Right lung (tissue), 10 donors: ENCODE data around the gene HEPN1. TPM values are rescaled to one million over a fixed set of nuclear protein-coding genes. Genes with fewer than 3 reads are reported as not detected.
A peak's percentile ranks its signal among the peaks of the same experiment; 100 is the strongest.

Experiments
- DNase-seq, 2 donors: peaks; one replicate each; pipeline ENCODE4 v3.0.0-alpha.2; 2013
- long read RNA-seq, 8 donors: transcript quantifications; one replicate each; lab custom pipeline, GENCODE V29; 2026
- polyA plus RNA-seq, 5 donors: library from polyadenylated mRNA; unstranded; fragments of 120-200 nt; gene quantifications; one replicate each; pipeline versions ENCODE4 v1.2.1 to v1.2.3, GENCODE V29; 2013; ENCODE audit warnings: inconsistent platforms in 1 of 5, low replicate concordance in 1 of 5; ENCODE audit not compliant: insufficient read length in 5 of 5, insufficient read depth in 1 of 5

HEPN1 gene
- polyA plus RNA-seq: not detected
- long read RNA-seq, donor 1: 0 reads
- long read RNA-seq, donor 2: 0 reads
- long read RNA-seq, donor 3: 0 reads
- long read RNA-seq, donor 4, partial matches to known transcripts: 0 of 1 reads
- long read RNA-seq, donor 4, other reads (novel, unspliced or antisense): 0 of 1 reads
- long read RNA-seq, donor 5, partial matches to known transcripts: 0 of 1 reads
- long read RNA-seq, donor 5, other reads (novel, unspliced or antisense): 0 of 1 reads
- long read RNA-seq, donor 6, partial matches to known transcripts: 0 of 2 reads
- long read RNA-seq, donor 6, other reads (novel, unspliced or antisense): 0 of 2 reads
- long read RNA-seq, donor 7: 0 reads
- long read RNA-seq, donor 8, partial matches to known transcripts: 0 of 1 reads
- long read RNA-seq, donor 8, other reads (novel, unspliced or antisense): 0 of 1 reads

DNA sequence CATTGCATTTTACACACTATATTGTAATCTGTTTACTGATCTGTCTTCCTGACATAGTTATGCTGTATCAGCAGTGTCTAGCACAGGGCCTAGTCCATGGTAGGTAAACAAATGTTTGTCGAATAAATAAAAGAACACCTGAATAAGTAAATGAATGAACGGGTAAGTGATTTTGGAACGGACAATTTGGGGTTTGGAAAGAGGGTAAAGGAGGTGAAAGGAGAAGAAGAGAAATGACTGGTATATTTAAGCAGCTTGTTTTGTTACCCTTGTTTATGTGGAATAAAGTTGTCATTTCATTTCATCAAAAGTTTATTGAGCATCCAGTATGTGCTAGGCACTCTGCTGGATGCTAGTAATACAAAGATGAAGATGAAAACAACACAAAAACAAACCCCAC, at the start of gene HEPN1:
HEPN1 (plus strand) TSS at position 301 of the 400 bp plus-strand sequence.
- DNase-seq: no peak

GRCh38 chr11:124869331-124869730, 49.7 kb upstream of the HEPN1 start:
- DNase-seq: no peak

DNA sequence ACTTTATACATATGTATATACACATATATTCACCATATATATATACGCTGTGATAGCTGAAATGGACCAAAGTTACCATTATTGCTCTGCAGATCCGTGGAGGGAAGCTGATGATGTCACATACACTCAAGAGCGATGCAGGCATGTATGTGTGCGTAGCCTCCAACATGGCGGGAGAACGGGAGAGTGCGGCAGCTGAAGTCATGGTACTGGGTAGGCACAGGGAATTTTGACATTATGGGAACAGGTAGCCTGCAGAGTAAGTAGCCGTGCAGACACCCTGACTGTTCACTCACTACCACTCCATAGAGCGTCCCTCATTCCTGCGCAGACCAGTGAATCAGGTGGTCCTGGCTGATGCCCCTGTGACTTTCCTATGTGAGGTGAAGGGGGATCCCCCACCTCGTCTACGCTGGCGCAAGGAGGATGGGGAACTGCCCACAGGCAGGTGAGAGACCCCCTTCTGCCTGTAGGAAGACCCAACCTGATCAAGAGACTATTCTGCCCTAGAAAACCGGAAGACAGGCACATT, 49.1 kb upstream of the HEPN1 start:
- no peak for DNase-seq

- DNase-seq: no peak
These were observed 48.6 kb upstream of the HEPN1 start for GRCh38 chr11:124870430-124870829.

DNA sequence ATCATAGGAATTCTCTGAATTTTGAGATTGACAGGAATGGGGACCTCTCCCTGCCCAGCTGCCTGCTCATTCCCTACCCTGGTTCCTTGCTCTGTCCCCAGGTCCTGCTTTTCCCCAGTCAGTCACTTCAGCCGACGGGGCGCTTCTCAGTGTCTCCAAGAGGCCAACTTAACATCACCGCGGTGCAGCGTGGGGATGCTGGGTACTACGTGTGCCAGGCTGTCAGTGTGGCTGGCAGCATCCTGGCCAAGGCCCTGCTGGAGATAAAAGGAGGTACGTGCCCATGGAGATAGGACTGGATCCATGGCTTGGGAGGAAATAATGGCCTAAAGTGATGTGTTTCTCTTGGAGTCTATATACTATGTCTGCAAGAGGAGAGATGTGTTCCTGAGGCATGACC, 46.8 kb upstream of the HEPN1 start:
- no peak for DNase-seq

- DNase-seq: no peak
These were observed 46.3 kb upstream of the HEPN1 start for GRCh38 chr11:124872741-124873140.

GRCh38 chr11:124873951-124874350, 45.1 kb upstream of the HEPN1 start:
- no peak for DNase-seq

DNA sequence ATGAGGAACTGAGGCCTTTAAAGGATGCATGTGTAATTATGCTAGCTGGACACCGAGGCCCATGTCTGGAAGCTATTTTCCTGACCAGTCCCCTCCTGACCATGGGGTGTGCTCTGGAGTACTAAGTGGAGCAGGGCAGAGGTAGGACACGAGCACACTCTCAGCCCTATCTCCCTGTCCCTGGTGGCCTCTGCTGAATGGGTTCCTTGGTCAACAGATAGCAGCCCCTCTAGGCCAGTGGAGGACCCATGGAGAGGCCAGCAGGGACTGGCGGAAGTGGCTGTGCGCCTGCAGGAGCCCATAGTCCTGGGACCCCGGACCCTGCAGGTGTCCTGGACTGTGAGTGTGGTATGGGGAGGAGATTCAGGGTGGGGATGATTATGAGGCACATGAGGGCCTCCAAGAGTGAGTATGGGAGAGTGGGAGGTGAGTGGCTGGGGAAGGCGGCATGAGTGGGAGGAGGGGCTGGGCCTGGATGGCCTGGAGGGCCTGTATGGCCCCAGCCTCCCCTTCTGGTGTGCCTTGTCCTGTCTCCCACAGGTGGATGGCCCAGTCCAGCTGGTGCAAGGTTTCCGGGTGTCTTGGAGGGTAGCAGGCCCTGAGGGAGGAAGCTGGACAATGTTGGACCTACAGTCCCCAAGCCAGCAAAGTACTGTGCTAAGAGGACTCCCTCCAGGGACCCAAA, 44.3 kb upstream of the HEPN1 start:
- DNase-seq: no peak

- DNase-seq: no peak
These were observed 43.6 kb upstream of the HEPN1 start for GRCh38 chr11:124875401-124875800.

- DNase-seq: peak; percentile 96
These were observed 42.9 kb upstream of the HEPN1 start for GRCh38 chr11:124875943-124876817.

DNA sequence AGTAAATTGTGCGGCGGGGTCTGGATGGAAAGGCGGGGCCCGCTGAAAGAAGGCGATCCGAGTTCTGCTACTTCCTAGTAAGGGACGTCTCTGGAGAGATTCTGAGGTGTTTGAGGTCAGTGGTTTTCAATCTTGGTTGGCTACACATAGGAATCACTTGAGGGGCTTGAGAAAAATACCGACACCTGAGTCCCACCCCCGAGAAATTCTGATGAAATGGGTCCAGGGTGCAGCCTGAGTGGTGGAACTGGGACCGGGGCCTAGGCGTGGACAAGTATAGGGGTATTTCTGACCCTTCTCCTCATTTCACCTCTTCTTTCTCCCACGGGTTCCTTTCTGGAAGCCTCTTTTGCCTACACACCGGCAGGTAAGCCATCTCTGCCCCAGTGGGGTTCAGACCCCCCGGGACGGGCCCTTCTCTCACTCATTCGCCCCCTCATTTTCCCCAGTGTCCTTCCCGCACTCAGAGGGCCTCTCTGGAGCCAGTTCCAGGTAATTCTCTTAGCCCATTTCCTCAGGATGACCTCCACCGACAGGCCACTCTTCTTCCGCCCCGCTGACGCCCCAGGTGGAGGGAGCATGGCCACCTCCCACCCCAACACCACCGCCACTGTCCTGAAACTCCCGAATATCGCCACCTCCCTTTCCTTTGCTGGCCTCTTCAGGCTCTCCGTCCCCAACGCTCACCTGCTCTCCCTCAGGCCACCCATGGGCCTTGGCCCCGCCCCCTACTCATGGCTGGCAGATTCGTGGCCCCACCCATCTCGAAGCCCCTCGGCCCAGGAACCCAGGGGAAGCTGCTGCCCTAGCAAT, 42.0 kb upstream of the HEPN1 start:
- no peak for DNase-seq

DNA sequence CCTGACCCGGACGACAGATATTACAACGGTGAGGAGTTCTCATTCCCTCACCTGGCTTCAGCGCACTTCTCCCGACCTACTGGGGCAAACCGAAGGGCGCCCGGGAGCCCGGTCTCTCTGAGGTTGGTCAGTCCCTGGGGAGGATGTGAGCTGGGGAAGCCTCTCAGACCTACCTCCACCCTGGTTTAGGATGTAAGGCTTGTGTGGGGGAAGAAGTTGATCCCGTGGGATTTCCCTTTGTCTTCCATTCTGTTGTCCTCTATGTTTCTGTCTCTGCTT, 41.5 kb upstream of the HEPN1 start:
- no peak for DNase-seq

GRCh38 chr11:124877910-124878758, 40.9 kb upstream of the HEPN1 start:
- DNase-seq: no peak

GRCh38 chr11:124878759-124879492, 40.1 kb upstream of the HEPN1 start:
- no peak for DNase-seq

GRCh38 chr11:124879493-124880289, 39.4 kb upstream of the HEPN1 start:
- DNase-seq: no peak

DNA sequence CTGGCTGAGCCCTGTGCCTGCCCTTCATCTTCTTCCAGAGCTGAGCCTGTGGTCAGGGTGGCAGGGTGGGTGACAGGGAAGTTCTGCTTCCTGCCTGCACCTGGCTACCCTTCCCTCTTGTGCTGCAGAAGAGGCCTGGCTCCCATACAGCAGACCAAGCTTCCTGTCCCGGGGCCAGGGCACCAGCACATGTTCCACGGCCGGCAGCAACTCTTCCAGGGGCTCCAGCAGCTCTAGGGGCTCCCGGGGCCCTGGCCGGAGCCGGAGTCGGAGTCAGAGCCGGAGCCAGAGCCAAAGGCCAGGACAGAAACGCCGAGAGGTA, 38.8 kb upstream of the HEPN1 start:
- no peak for DNase-seq

GRCh38 chr11:124880958-124881357, 38.1 kb upstream of the HEPN1 start:
- DNase-seq: no peak

DNA sequence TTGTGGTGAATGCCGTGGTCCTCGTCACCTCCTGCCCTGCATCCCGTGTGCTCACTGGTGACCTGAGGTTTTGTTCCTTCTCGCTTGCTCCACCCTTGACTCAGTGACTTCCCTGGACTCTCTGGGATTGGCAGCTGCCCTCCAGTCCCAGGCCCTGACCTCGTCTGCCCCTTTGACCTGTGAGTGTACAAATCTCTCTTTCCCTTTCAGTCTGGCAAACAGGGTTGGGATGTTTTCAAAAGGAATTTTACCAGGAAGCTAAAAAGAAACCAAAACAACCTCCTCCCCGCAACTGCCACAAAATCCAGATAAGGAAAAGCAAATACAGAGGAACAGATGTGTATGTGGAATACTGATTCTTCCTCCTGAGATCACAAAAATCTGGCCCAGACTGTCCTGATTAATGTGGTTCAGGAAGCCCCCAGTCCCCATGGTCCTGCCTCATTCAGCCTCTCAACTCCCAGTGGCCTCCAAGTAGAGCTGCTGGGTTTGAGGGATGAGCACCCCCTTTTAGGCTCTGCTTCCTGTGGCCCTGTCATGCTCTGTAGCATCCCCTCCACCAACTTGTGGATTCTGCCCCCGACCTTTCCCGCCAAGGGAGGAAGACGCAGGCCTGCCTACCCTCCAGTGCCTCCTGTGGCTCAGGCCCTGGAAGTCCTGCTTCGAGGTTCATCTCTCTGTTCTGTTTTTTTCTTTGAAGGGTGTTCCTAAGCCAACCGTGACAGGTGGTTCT, 36.5 kb upstream of the HEPN1 start:
- no peak for DNase-seq
